Measurements from ENCODE around the gene GRK5. TPM values are rescaled to one million over a fixed set of nuclear protein-coding genes. Genes with fewer than 3 reads are reported as not detected.

The GRK5 gene
- total RNA-seq, 1 donor = 1.8 TPM

GRCh38 chr10:119278126-119278709 is 70.8 kb downstream of the GRK5 start:
- H3K9me3 ChIP-seq (ENCODE audit: low read depth, low read length) = no peaks in the 10 kb centered on the region
- H3K27ac ChIP-seq (ENCODE audit: low read depth, low read length) = no peak overlapping the region
- H3K4me1 ChIP-seq (ENCODE audit: insufficient read depth, low read length) = peaks cover 10% of the 10 kb centered on the region
- no peak overlapping the region for H3K4me3 ChIP-seq (ENCODE audit: insufficient read depth, low read length)
- no peak for TF ChIP-seq CTCF (IDR thresholded peaks at IDR 0.05; ENCODE audit: extremely low read depth, low read depth, low read length)
- H3K4me2 ChIP-seq (ENCODE audit: insufficient read depth, low read length) = no peak overlapping the region
- no peak overlapping the region for H2AFZ ChIP-seq (ENCODE audit: low read length)
- DNase-seq (ENCODE audit: insufficient read length, low spot score, missing footprints) = no peak
- no peaks in the 10 kb centered on the region for H3K36me3 ChIP-seq (ENCODE audit: insufficient read depth, low read length)
- H3K27me3 ChIP-seq (ENCODE audit: insufficient read depth, low read length) = no peaks in the 10 kb centered on the region
- H3K79me2 ChIP-seq (ENCODE audit: insufficient read depth, low read length) = no peaks in the 10 kb centered on the region
- H4K20me1 ChIP-seq (ENCODE audit: insufficient read depth, low read length) = peaks cover 11% of the 10 kb centered on the region

GRCh38 chr10:119279441-119279840 is 72.1 kb downstream of the GRK5 start:
- Histone ChIP-seq H3K9me3 (ENCODE audit: low read depth, low read length) (no peaks in the 10 kb centered on the region), H3K36me3 (ENCODE audit: insufficient read depth, low read length) (no peaks in the 10 kb centered on the region), H3K27ac (ENCODE audit: low read depth, low read length) (no peak overlapping the region), H3K27me3 (ENCODE audit: insufficient read depth, low read length) (no peaks in the 10 kb centered on the region), H3K4me1 (ENCODE audit: insufficient read depth, low read length) (peaks cover 10% of the 10 kb centered on the region), H3K79me2 (ENCODE audit: insufficient read depth, low read length) (no peaks in the 10 kb centered on the region), H2AFZ (ENCODE audit: low read length) (no peak overlapping the region), H3K4me3 (ENCODE audit: insufficient read depth, low read length) (no peak overlapping the region), H3K4me2 (ENCODE audit: insufficient read depth, low read length) (no peak overlapping the region), H4K20me1 (ENCODE audit: insufficient read depth, low read length) (peaks cover 9% of the 10 kb centered on the region)
- DNase-seq (ENCODE audit: insufficient read length, low spot score, missing footprints) = no peak
- TF ChIP-seq CTCF (IDR thresholded peaks at IDR 0.05; ENCODE audit: extremely low read depth, low read depth, low read length) = no peak

- Histone ChIP-seq H3K4me1 (ENCODE audit: insufficient read depth, low read length) (peaks cover 10% of the 10 kb centered on the region), H4K20me1 (ENCODE audit: insufficient read depth, low read length) (peaks cover 6% of the 10 kb centered on the region), H3K79me2 (ENCODE audit: insufficient read depth, low read length) (no peaks in the 10 kb centered on the region), H3K9me3 (ENCODE audit: low read depth, low read length) (no peaks in the 10 kb centered on the region), H3K27me3 (ENCODE audit: insufficient read depth, low read length) (no peaks in the 10 kb centered on the region), H2AFZ (ENCODE audit: low read length) (peak overlapping the region; percentile 62), H3K36me3 (ENCODE audit: insufficient read depth, low read length) (no peaks in the 10 kb centered on the region), H3K4me2 (ENCODE audit: insufficient read depth, low read length) (peak overlapping the region; percentile 41), H3K4me3 (ENCODE audit: insufficient read depth, low read length) (peak overlapping the region; percentile 25), H3K27ac (ENCODE audit: low read depth, low read length) (no peak overlapping the region)
- DNase-seq (ENCODE audit: insufficient read length, low spot score, missing footprints) = peak; percentile 84
- no peak for TF ChIP-seq CTCF (IDR thresholded peaks at IDR 0.05; ENCODE audit: extremely low read depth, low read depth, low read length)
Measured at GRCh38 chr10:119281581-119282071, 74.3 kb downstream of the GRK5 start.

- H3K79me2 ChIP-seq (ENCODE audit: insufficient read depth, low read length) = no peaks in the 10 kb centered on the region
- no peaks in the 10 kb centered on the region for H3K27me3 ChIP-seq (ENCODE audit: insufficient read depth, low read length)
- TF ChIP-seq CTCF (IDR thresholded peaks at IDR 0.05; ENCODE audit: extremely low read depth, low read depth, low read length) = no peak
- H3K27ac ChIP-seq (ENCODE audit: low read depth, low read length) = no peak overlapping the region
- no peaks in the 10 kb centered on the region for H3K36me3 ChIP-seq (ENCODE audit: insufficient read depth, low read length)
- H3K9me3 ChIP-seq (ENCODE audit: low read depth, low read length) = no peaks in the 10 kb centered on the region
- H3K4me1 ChIP-seq (ENCODE audit: insufficient read depth, low read length) = peaks cover 10% of the 10 kb centered on the region
- no peak overlapping the region for H3K4me2 ChIP-seq (ENCODE audit: insufficient read depth, low read length)
- no peak overlapping the region for H3K4me3 ChIP-seq (ENCODE audit: insufficient read depth, low read length)
- DNase-seq (ENCODE audit: insufficient read length, low spot score, missing footprints) = no peak
- H2AFZ ChIP-seq (ENCODE audit: low read length) = no peak overlapping the region
- H4K20me1 ChIP-seq (ENCODE audit: insufficient read depth, low read length) = peaks cover 4% of the 10 kb centered on the region
Measured at GRCh38 chr10:119282446-119282845, 75.1 kb downstream of the GRK5 start.
